HepG2 (cell line): ENCODE results near the gene ZBTB45. TPM values are rescaled to one million over a fixed set of nuclear protein-coding genes. Genes with fewer than 3 reads are reported as not detected.
A peak's percentile ranks its signal among the peaks of the same experiment; 100 is the strongest.

Experiments used
- ATF3 ChIP-seq: sonication (generic); formaldehyde crosslinking; IDR thresholded peaks from 2 replicates; pipeline ENCODE4 v1.4.0; 2020; ENCODE audit warnings: missing genetic modification reagents
- EEA1 ChIP-seq: sonication (generic); formaldehyde crosslinking; IDR thresholded peaks from 2 replicates; pipeline ENCODE4 v1.5.1; 2020; ENCODE audit warnings: mild to moderate bottlenecking, missing genetic modification reagents, borderline replicate concordance
- FOSL1 ChIP-seq: sonication (generic); formaldehyde crosslinking; IDR thresholded peaks from 2 replicates; pipeline ENCODE4 v1.9.0; 2021; ENCODE audit warnings: missing genetic modification reagents, borderline replicate concordance
- FOXK1 ChIP-seq: sonication (generic); formaldehyde crosslinking; IDR thresholded peaks from 2 replicates; pipeline ENCODE4 v1.4.0; 2020; ENCODE audit warnings: low read depth, missing genetic modification reagents, borderline replicate concordance
- FOXP1 ChIP-seq, 2 experiments: fragments of 450-650 bp in 1 of 2; IDR thresholded peaks; 2 replicates each; pipeline ENCODE4 v1.6.1; 2017 to 2018; ENCODE audit warnings: antibody characterized with exemption in 1 of 2
- KAT2B ChIP-seq: fragments of 150-350 bp; IDR thresholded peaks from 2 replicates; pipeline ENCODE4 v1.6.1; 2014; ENCODE audit warnings: low read depth, low read length, borderline replicate concordance
- MED8 ChIP-seq: sonication (generic); formaldehyde crosslinking; IDR thresholded peaks from 2 replicates; pipeline ENCODE4 v1.8.1; 2023; ENCODE audit warnings: mild to moderate bottlenecking, missing genetic modification reagents; ENCODE audit not compliant: insufficient replicate concordance
- NR2F6 ChIP-seq, 2 experiments: IDR thresholded peaks; 2 replicates each; pipeline ENCODE4 v1.6.1; 2016; ENCODE audit warnings: antibody characterized with exemption in 1 of 2, mild to moderate bottlenecking in 1 of 2
- PATZ1 ChIP-seq: sonication (generic); formaldehyde crosslinking; IDR thresholded peaks from 2 replicates; pipeline ENCODE4 v1.4.0; 2020; ENCODE audit warnings: missing genetic modification reagents
- SP1 ChIP-seq, 2 experiments: fragments of 450-650 bp in 1 of 2; sonication (generic) in 1 of 2; formaldehyde crosslinking in 1 of 2; IDR thresholded peaks; 2 replicates each; pipeline versions ENCODE4 v1.4.0 to v1.6.1; 2016 to 2020; ENCODE audit warnings: missing genetic modification reagents in 1 of 2
- TEAD3 ChIP-seq: optimal IDR thresholded peaks from 2 replicates; pipeline ENCODE3; 2016; ENCODE audit warnings: borderline replicate concordance
- THAP9 ChIP-seq: sonication (generic); formaldehyde crosslinking; IDR thresholded peaks from 2 replicates; pipeline ENCODE4; 2020; ENCODE audit warnings: missing genetic modification reagents, mild to moderate bottlenecking, borderline replicate concordance
- TSC22D2 ChIP-seq: sonication (generic); formaldehyde crosslinking; IDR thresholded peaks from 2 replicates; pipeline ENCODE4 v1.5.1; 2020; ENCODE audit warnings: missing genetic modification reagents, mild to moderate bottlenecking, borderline replicate concordance
- ZBTB4 ChIP-seq: sonication (generic); formaldehyde crosslinking; IDR thresholded peaks from 2 replicates; pipeline ENCODE4 v1.4.0; 2020; ENCODE audit warnings: missing genetic modification reagents, mild to moderate bottlenecking, borderline replicate concordance
- ZKSCAN5 ChIP-seq: sonication (generic); formaldehyde crosslinking; IDR thresholded peaks from 2 replicates; pipeline ENCODE4 v1.5.1; 2020; ENCODE audit warnings: mild to moderate bottlenecking, missing genetic modification reagents
- ZNF12 ChIP-seq: sonication (generic); formaldehyde crosslinking; IDR thresholded peaks from 2 replicates; pipeline ENCODE4 v1.5.0; 2020; ENCODE audit warnings: missing genetic modification reagents
- ZNF564 ChIP-seq: sonication (generic); formaldehyde crosslinking; IDR thresholded peaks from 2 replicates; pipeline ENCODE4 v1.8.1; 2023; ENCODE audit warnings: mild to moderate bottlenecking, missing genetic modification reagents
- ZNF678 ChIP-seq: sonication (generic); formaldehyde crosslinking; IDR thresholded peaks from 2 replicates; pipeline ENCODE4 v1.4.0; 2020; ENCODE audit warnings: mild to moderate bottlenecking, missing genetic modification reagents
- ZNF850 ChIP-seq: sonication (generic); formaldehyde crosslinking; conservative IDR thresholded peaks from 2 replicates; pipeline ENCODE4 v1.9.0; 2021; ENCODE audit warnings: mild to moderate bottlenecking, missing genetic modification reagents
- ZSCAN25 ChIP-seq: sonication (generic); formaldehyde crosslinking; IDR thresholded peaks from 2 replicates; pipeline ENCODE4 v1.8.0; 2022; ENCODE audit warnings: mild to moderate bottlenecking, missing genetic modification reagents
- polyA plus RNA-seq, 8 experiments: library from polyadenylated mRNA; depleted of rRNA in 3 of 8; stranded (reverse) in 7 of 8; unstranded in 1 of 8; fragments of >200 nt; fragmentation: Illumina TruSeq in 4 of 8; extraction: Trizol in 4 of 8; gene quantifications; 2 replicates each; pipeline versions ENCODE4 v1.2.1 to v1.2.3, GENCODE V29; 2011 to 2016; ENCODE audit warnings: low read depth in 4 of 8, missing spikeins in 1 of 8, mixed read lengths in 1 of 8; ENCODE audit not compliant: insufficient read depth in 1 of 8
- total RNA-seq, 5 experiments: library from RNA; depleted of rRNA; stranded (reverse); fragments of >200 nt; fragmentation: Illumina TruSeq; extraction: Trizol; gene quantifications; 2 replicates each; pipeline ENCODE4 v1.2.3, GENCODE V29; 2016; ENCODE audit warnings: low read depth in 1 of 5

Gene ZBTB45
- total and polyA plus RNA-seq, 2 of the 13 experiments (the other 11 are each of a cell fraction or from before 2014, with no cell fraction given), result 3.0 to 3.7 TPM

GRCh38 chr19:58513694-58514563, 5.7 kb downstream of the ZBTB45 start (continued):
- TF ChIP-seq TEAD3 (peak; percentile 72), FOXP1 (IDR thresholded peaks at IDR 0.05) (no peak), FOXP1 (CRISPR knock-in tag; IDR thresholded peaks at IDR 0.05) (no peak), KAT2B (no peak), THAP9 (CRISPR knock-in tag) (no peak), ZNF12 (CRISPR knock-in tag) (no peak; the same call in 1 of the 2 replicates), ZNF564 (peak; percentile 74), EEA1 (CRISPR knock-in tag) (peak; percentile 79; the same call in 1 of the 2 replicates), ZNF678 (CRISPR knock-in tag) (peak; percentile 49; the same call in 1 of the 2 replicates), SP1 (IDR thresholded peaks at IDR 0.05) (no peak), SP1 (CRISPR knock-in tag; IDR thresholded peaks at IDR 0.05) (peak; percentile 76), ZKSCAN5 (CRISPR knock-in tag) (no peak), FOSL1 (CRISPR knock-in tag) (no peak), ATF3 (peak; percentile 49; the same call in 1 of the 2 replicates), TSC22D2 (CRISPR knock-in tag) (no peak; the same call in 1 of the 2 replicates), MED8 (CRISPR knock-in tag) (peak; percentile 27), NR2F6 (IDR thresholded peaks at IDR 0.05) (no peak), NR2F6 (CRISPR knock-in tag; IDR thresholded peaks at IDR 0.05) (0 out of 2 replicates have a peak, but pooled peaks have one; percentile 53), PATZ1 (CRISPR knock-in tag) (no peak), ZSCAN25 (CRISPR knock-in tag) (0 out of 2 replicates have a peak, but pooled peaks have one; percentile 47), ZNF850 (no peak), ZBTB4 (CRISPR knock-in tag) (no peak), FOXK1 (CRISPR knock-in tag) (no peak; the same call in 1 of the 2 replicates)
